Stomach smooth muscle (tissue), 2 donors: ENCODE data around the gene NAV2.

Experiments used
- H3K27ac ChIP-seq: one replicate; pipeline ENCODE4 v1.7.0; 2013; ENCODE audit warnings: mild to moderate bottlenecking, low read length, inconsistent platforms
- H3K27me3 ChIP-seq, 2 donors: one replicate each; pipeline ENCODE4 v1.7.0; 2013; ENCODE audit warnings: low read length in 2 of 2; ENCODE audit not compliant: insufficient read depth in 2 of 2, control insufficient read depth in 1 of 2
- H3K36me3 ChIP-seq, 2 donors: one replicate each; pipeline ENCODE4 v1.7.0; 2013; ENCODE audit warnings: low read length in 2 of 2; ENCODE audit not compliant: control insufficient read depth in 2 of 2, insufficient read depth in 2 of 2
- H3K4me1 ChIP-seq: one replicate; pipeline ENCODE4 v1.7.0; 2013; ENCODE audit warnings: low read length; ENCODE audit not compliant: control insufficient read depth, insufficient read depth
- H3K4me3 ChIP-seq, 2 donors: one replicate each; pipeline ENCODE4 v1.7.0; 2013; ENCODE audit warnings: low read length in 2 of 2
- H3K9ac ChIP-seq, 2 donors: one replicate each; pipeline ENCODE4 v1.7.0; 2013; ENCODE audit warnings: low read length in 2 of 2, mild to moderate bottlenecking in 1 of 2
- H3K9me3 ChIP-seq, 2 donors: one replicate each; pipeline ENCODE4 v1.7.0; 2013; ENCODE audit warnings: low read length in 2 of 2; ENCODE audit not compliant: control insufficient read depth in 2 of 2
- donor health status: healthy.
- donor health status: Pancreatic carcinoma.

The NAV2 gene

DNA sequence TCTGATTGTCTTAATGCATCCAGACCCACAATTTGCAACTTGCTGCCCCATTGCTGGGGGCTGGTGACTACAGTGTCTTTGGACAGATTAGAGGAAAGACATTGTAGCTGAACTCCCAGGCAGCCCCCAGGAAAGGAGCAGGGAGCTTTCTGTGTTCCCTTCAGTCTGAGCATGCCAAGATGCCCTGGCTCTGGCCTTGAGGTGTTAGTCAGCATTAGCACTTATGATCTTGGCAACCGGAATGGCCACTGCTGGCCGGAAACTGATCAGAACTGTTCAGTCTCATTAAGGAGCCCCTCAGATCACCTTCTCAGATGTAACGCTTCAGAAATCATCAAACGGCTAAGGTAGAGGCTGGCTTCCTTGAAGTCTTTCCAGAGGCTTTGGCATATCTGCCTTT, 195.2 kb downstream of the NAV2 start:
- Histone ChIP-seq H3K27ac (peak overlapping the region; percentile 18), H3K4me3 (no peak overlapping the region), H3K27me3 (no peaks in the 10 kb centered on the region), H3K36me3 (peaks cover 0 to 2% of the 10 kb centered on the region in 2 donors), H3K4me1 (peaks cover 42% of the 10 kb centered on the region), H3K9ac (no peak overlapping the region), H3K9me3 (no peaks in the 10 kb centered on the region)

DNA sequence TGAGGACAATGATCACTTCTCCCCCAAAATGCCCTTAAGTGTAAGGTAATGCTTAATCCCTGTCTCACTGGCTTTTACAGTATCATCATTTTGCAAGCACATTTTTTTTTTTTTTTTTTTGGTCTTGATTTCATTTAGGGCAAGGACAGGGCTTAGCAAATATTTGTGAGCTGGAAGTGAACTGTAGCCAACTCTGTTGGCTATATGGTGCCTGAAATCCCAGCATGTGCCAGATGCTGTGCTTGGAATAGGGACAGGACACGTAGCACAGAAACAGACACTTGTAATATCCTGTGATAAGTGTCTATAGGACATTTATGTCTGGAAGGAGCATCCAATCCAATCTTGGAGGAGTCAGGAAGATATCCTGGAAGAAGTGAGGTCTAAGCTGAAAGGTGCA, 198.3 kb downstream of the NAV2 start:
- Histone ChIP-seq H3K4me3 (no peak overlapping the region), H3K9me3 (no peaks in the 10 kb centered on the region), H3K27me3 (no peaks in the 10 kb centered on the region), H3K36me3 (peaks cover 0 to 2% of the 10 kb centered on the region in 2 donors), H3K27ac (no peak overlapping the region), H3K9ac (no peak overlapping the region), H3K4me1 (peaks cover 30% of the 10 kb centered on the region)

DNA sequence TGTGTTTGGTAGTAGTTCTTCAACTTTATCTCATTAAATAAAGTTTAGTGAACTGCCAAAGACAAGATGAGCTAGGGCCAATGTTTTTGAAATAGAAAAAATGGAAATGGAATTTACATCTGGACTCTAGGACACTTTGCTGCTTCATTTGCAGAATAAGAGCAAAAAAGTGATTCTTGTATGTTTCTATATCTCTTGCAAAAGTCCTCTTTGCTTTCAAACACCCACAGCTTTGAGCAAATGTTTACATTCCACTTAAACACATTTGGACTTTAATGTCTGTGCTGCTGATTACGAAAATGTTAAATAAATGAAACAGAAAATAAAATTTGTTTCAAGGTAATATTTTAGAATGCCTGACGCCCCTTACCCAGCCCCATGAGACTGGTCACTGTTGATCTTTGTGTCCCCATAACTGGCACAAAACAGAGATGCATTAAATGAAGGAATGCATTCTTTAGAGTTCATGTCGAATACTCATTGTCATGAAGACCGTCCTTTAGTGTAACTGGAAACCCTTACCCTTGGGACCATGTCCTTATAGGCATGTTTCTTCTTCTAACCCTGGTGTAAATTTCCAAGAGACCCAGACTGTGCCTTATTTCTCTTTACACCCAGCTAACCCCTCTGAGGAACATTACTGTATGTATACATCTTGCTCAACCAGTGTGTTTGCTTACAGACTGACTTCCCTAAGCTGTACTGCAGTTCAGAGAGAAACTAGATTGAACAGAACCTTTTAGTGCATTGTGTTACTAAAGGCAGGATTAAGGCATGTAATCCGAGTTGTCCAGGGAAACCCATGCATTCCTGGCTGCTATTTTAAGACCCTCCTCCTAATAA, 199.7 kb downstream of the NAV2 start:
- Histone ChIP-seq H3K4me1 (peaks cover 25% of the 10 kb centered on the region), H3K36me3 (peaks cover 4 to 9% of the 10 kb centered on the region in 2 donors), H3K9ac (no peak overlapping the region), H3K27me3 (no peaks in the 10 kb centered on the region), H3K4me3 (no peak overlapping the region), H3K27ac (no peak overlapping the region), H3K9me3 (no peaks in the 10 kb centered on the region)

DNA sequence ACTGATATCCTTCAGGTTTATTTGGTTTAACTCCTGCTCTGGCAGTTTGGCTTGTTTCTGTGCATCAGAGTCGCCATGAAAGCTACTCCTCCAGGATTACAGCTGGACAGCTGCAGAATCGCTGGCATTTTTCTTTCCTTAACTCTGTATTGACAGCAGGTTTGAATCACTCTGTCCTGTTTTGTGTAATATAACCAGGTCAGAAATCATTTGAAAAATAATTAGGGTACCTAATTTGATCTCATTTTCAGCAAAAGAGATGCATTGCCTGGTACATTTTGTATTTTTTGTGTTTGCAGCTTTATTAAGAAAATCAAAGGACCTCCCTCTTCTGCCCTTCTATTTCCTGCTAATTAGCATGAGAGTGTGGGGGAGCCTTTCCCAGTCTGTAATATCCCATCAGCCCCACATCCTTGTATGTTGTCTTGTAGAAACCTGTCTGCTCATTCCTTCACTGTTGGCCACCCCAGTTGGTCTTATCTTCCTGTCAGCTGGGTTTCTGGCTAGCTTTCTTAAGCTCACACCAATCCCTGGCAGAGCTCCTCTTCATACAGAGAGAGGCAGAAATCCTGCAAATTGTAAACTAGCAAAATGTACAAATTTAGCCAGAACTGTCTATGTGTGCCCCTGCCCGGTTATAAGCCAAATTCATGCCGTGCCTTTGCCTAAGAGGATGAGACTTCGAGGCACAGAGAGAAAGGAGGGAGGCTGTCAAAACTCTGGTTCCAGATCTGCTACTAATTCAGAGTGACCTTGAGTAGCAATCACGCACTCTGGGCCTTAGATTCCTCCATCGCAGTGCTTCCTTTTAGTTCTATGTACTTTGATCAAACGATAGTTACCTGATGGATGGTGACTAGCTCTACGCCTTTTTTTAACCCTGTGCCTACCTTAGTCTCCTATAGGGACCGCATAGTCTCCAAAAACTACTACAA, 200.6 kb downstream of the NAV2 start:
- no peak overlapping the region for H3K9ac ChIP-seq

DNA sequence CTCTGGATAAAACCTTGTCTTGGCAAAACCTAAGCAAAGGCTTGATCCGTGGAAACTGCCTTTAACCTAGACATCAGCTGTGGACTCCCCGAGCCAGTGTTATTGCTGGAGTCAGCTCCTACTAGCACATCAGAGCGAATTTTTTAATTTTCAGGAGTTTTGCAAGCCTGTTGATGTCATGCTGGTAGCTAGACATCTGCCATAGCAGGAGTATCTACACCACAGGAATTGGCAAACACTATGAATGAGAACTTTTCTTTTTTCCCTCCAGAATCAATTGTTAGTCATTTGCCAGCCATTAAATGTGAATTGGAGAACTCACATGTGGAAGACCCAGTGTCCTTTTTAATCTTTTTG, 201.2 kb downstream of the NAV2 start:
- Histone ChIP-seq H3K27ac (no peak overlapping the region), H3K36me3 (peaks cover 10 to 15% of the 10 kb centered on the region in 2 donors), H3K4me1 (peaks cover 18% of the 10 kb centered on the region), H3K9me3 (no peaks in the 10 kb centered on the region), H3K27me3 (no peaks in the 10 kb centered on the region), H3K9ac (no peak overlapping the region), H3K4me3 (no peak overlapping the region)

More for the DNA sequence above, 200.6 kb downstream of the NAV2 start:
- H3K9me3 ChIP-seq = no peaks in the 10 kb centered on the region
- H3K27me3 ChIP-seq = no peaks in the 10 kb centered on the region
- no peak overlapping the region for H3K4me3 ChIP-seq
- peaks cover 9 to 15% of the 10 kb centered on the region in 2 donors for H3K36me3 ChIP-seq
- peaks cover 18% of the 10 kb centered on the region for H3K4me1 ChIP-seq
- H3K27ac ChIP-seq = no peak overlapping the region

DNA sequence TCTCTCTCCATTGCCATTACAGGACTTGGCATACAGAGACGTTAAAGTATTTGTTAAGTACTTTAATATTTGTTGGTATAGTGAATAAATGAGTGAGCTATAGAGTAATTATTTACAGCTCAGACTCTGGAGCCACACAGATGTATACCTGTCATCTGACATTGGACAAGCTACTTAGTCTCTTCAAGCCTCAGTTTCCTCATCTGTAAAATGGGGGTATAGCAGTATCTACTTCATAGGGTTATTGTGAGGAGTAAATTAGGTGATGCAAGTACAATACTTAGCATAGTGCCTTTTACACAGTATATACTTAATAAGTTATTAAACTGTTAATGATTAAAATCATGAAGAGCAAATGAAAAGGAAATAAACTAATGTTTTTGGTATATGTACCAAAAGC, 203.2 kb downstream of the NAV2 start:
- Histone ChIP-seq H3K4me1 (peaks cover 32% of the 10 kb centered on the region), H3K27ac (no peak overlapping the region), H3K9me3 (no peaks in the 10 kb centered on the region), H3K36me3 (peaks cover 10 to 15% of the 10 kb centered on the region in 2 donors), H3K27me3 (no peaks in the 10 kb centered on the region), H3K9ac (no peak overlapping the region), H3K4me3 (no peak overlapping the region)

DNA sequence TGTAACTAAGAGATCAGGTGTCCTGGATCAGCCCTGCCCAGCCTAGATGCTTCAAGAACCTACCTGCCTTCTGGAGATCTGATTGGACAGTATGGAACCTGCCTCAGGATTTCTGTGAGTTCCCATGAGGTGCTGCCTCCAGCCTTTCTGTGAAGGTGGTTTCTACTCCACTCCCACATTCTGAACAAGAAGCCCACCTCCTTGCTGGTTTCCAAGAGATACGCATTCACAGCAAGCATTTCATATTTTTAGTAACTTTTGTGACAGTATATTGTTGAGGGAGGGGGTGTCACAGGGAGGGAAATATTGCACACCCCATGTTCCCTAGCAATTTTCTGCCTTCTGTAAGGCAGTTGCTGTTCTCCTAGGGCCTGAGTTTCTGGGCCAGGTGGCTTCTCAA, 204.4 kb downstream of the NAV2 start:
- peaks cover 34% of the 10 kb centered on the region for H3K4me1 ChIP-seq
- H3K9ac ChIP-seq = no peak overlapping the region
- no peak overlapping the region for H3K27ac ChIP-seq
- peaks cover 10 to 15% of the 10 kb centered on the region in 2 donors for H3K36me3 ChIP-seq
- no peak overlapping the region for H3K4me3 ChIP-seq
- H3K27me3 ChIP-seq = no peaks in the 10 kb centered on the region
- H3K9me3 ChIP-seq = no peaks in the 10 kb centered on the region

DNA sequence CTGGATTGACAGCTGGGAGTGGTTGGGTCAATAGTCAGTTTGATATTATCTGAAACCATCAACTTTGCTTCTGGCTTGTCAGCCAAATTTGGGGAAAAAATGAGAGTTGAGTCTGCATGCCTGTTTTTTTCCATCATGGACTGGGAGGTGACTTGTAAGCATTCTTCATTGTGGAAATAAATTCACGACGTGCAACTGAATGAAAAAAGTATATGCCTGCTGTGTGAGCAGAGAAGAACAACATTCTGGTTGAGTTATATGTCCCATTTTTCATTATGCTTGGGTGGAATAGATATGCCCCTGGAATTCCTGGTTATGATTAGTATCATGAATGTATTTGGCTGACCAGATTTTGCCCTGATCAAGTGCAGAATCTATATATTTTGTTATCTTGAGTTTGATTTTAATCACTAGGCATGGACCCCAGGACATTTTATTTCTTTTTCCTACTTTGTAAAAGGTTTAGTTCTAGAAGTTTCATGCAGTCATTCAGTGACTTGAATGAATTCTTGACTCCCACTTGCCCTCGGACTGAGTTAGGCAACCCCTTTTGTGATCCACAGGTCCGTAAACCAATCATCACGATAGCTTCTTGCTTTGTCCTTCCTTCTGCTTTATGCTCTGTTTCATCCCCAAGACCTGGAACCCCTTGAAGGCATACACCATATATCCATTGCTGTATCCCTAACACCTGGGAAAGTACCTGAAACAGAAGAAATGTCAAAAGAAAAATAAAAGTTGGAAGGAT, 205.8 kb downstream of the NAV2 start:
- Histone ChIP-seq H3K9ac (no peak overlapping the region), H3K36me3 (peaks cover 10 to 15% of the 10 kb centered on the region in 2 donors), H3K27me3 (no peaks in the 10 kb centered on the region), H3K9me3 (no peaks in the 10 kb centered on the region), H3K27ac (no peak overlapping the region), H3K4me3 (no peak overlapping the region), H3K4me1 (peaks cover 24% of the 10 kb centered on the region)

DNA sequence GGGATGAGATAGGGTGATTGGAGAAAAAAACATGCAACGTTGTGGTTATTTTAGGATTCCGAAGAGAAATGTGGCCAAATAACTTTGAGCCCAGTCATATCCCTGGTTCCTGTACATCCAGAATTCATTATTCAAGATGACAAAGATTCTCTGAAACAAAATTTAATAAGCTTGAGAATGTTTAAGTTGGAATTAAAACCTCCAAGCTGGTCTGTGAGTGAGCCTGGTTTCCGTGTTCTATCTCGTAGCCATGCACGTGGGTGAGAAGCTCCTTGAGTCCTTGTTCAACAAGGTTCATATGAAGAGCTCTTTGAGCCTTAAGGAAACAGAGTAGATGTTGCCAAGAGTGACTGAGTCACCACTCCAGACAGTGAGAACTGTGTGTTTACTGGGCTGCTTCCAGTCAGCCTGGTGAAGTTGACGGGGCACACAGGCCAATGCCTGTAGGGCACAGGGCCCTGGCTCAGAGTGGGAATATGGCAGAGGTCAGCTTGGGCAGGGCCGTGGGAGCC, 206.5 kb downstream of the NAV2 start:
- Histone ChIP-seq H3K9ac (no peak overlapping the region), H3K27ac (peak overlapping the region; percentile 31), H3K4me3 (no peak overlapping the region)

DNA sequence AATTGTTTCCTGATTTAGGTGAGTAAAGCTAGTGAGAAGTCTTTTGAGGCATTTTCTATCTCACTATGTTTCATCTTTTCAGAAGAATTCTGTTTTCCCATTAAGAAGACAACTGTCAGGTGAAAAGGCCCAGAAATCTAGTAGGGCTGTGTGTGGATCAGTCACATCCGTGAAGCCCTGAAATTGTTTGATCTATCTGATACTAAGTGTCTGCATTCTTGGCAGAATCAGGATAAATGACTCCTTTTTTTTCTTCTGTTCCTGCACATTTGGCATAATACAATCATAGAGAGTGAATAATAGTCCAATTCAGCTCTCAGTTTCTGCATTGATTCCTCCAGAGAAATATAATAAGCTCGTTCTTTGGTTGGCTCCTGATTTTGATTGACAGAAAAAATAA, 208.3 kb downstream of the NAV2 start:
- Histone ChIP-seq H3K27me3 (no peaks in the 10 kb centered on the region), H3K9ac (no peak overlapping the region), H3K27ac (no peak overlapping the region), H3K9me3 (no peaks in the 10 kb centered on the region), H3K36me3 (peaks cover 10 to 15% of the 10 kb centered on the region in 2 donors), H3K4me1 (peaks cover 25% of the 10 kb centered on the region), H3K4me3 (no peak overlapping the region)

More for the DNA sequence above, 206.5 kb downstream of the NAV2 start:
- peaks cover 10 to 15% of the 10 kb centered on the region in 2 donors for H3K36me3 ChIP-seq
- no peaks in the 10 kb centered on the region for H3K27me3 ChIP-seq
- H3K9me3 ChIP-seq = no peaks in the 10 kb centered on the region
- H3K4me1 ChIP-seq = peaks cover 21% of the 10 kb centered on the region
